Lung (tissue), 12 donors: ENCODE measurements around the gene GAS6. TPM values are rescaled to one million over a fixed set of nuclear protein-coding genes. Genes with fewer than 3 reads are reported as not detected.
"Not testable (repeated sequence)": the region's sequence is repeated elsewhere in the genome, so short reads cannot be mapped to it uniquely, and the experiment has no call there.

Experiments
- ATAC-seq: fragments of 200-7000 bp; cut with Tn5 transposase; one replicate; pipeline ENCODE4 v1.9.1; 2020; ENCODE audit warnings: moderate number of reproducible peaks; ENCODE audit not compliant: insufficient read depth, low FRiP score
- DNase-seq, 3 donors: peaks; one replicate each; pipeline ENCODE4 v3.0.0-alpha.2; 2013 to 2017
- H3K27ac ChIP-seq, 2 donors: one replicate each; pipeline ENCODE4 v1.5.1; 2013; ENCODE audit warnings: mild to moderate bottlenecking in 2 of 2, moderate library complexity in 2 of 2, control low read depth in 1 of 2, inconsistent platforms in 1 of 2, low read depth in 1 of 2, low read length in 1 of 2
- H3K27me3 ChIP-seq, 3 donors: one replicate each; pipeline ENCODE4 v1.5.1; 2013; ENCODE audit warnings: low read length in 2 of 3; ENCODE audit not compliant: control insufficient read depth in 3 of 3, insufficient read depth in 3 of 3
- H3K36me3 ChIP-seq, 4 donors: one replicate each; pipeline ENCODE4 v1.5.1; 2013; ENCODE audit warnings: low read length in 4 of 4, mild to moderate bottlenecking in 1 of 4, moderate library complexity in 1 of 4; ENCODE audit not compliant: control insufficient read depth in 4 of 4, insufficient read depth in 4 of 4
- H3K4me1 ChIP-seq, 5 donors: one replicate each; pipeline ENCODE4 v1.5.1; 2013; ENCODE audit warnings: low read length in 5 of 5, mild to moderate bottlenecking in 2 of 5, moderate library complexity in 1 of 5; ENCODE audit not compliant: control insufficient read depth in 5 of 5, insufficient read depth in 5 of 5
- H3K4me3 ChIP-seq: one replicate; pipeline ENCODE4 v1.5.1; 2013; ENCODE audit warnings: mild to moderate bottlenecking, control low read depth, moderate library complexity
- H3K9ac ChIP-seq, 2 donors: one replicate each; pipeline ENCODE4 v1.5.1; 2013; ENCODE audit warnings: low read length in 2 of 2, control low read depth in 1 of 2; ENCODE audit not compliant: insufficient read depth in 1 of 2
- H3K9me3 ChIP-seq, 4 donors: one replicate each; pipeline ENCODE4 v1.5.1; 2013; ENCODE audit warnings: low read length in 3 of 4, mild to moderate bottlenecking in 1 of 4, moderate library complexity in 1 of 4; ENCODE audit not compliant: control insufficient read depth in 4 of 4, insufficient read depth in 3 of 4
- WGBS, 2 donors: extraction: QIAGEN DNeasy Blood & Tissue Kit; methylation state at CpG; one replicate each; pipeline ENCODE4 v1.1.7; 2013; 5-methylcytosine and 5-hydroxymethylcytosine counted together
- polyA plus RNA-seq, 2 donors: library from polyadenylated mRNA; stranded (reverse); fragments of 200-250 nt; gene quantifications; one replicate each; pipeline ENCODE4 v1.2.1, GENCODE V29; 2013
- total RNA-seq, 2 donors: library from RNA; depleted of rRNA in 1 of 2; stranded (reverse); fragments of >200 nt in 1 of 2; gene quantifications; one replicate each; pipeline ENCODE4 v1.2.1, GENCODE V29; 2014 to 2021
- TF ChIP-seq, protein P1 (sequence below): IDR thresholded peaks from 2 replicates; pipeline ENCODE4 v1.5.1; 2012; ENCODE audit warnings: mild to moderate bottlenecking; ENCODE audit errors: control extremely low read depth, extremely low read depth
- donor health status: control.
- donor health status: control.
- donor health status: Bipolar disorder and iron deficiency.
- donor health status: healthy.
- donor health status: DM: yes; HTN: yes; CAD: no.

GAS6 gene
- total and polyA plus RNA-seq, 4 donors: 61.8 to 107 (median 76.1) TPM

DNA sequence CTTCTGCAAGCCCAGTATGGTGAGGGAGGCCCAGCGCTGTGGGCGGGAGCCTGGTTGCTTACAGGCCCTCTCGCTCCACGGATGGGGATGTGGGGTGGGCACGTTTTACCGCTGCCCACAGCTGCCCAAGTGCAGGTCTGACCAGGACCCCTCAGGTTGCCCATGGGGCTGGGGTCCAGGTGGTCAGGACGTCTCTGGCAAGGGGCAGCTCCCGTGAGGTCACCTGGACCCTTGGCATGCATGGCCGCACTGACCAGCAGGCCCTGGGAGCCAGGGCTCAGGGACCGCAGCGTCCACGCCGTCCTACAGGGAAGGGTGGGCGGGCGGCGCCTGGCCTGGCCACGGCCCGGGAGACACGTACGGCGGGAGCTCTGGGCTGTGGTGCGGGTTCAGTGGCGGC, 32.8 kb downstream of the GAS6 start:
- no peak for DNase-seq
- Histone ChIP-seq H3K4me3 (no peak overlapping the region), H3K27me3 (no peaks in the 10 kb centered on the region), H3K36me3 (peaks cover 0 to 36% (median 4%) of the 10 kb centered on the region in 4 donors), H3K9ac (no peak overlapping the region), H3K9me3 (no peaks in the 10 kb centered on the region), H3K27ac (no peak overlapping the region), H3K4me1 (no peaks in the 10 kb centered on the region)
- TF ChIP-seq, protein P1, sequence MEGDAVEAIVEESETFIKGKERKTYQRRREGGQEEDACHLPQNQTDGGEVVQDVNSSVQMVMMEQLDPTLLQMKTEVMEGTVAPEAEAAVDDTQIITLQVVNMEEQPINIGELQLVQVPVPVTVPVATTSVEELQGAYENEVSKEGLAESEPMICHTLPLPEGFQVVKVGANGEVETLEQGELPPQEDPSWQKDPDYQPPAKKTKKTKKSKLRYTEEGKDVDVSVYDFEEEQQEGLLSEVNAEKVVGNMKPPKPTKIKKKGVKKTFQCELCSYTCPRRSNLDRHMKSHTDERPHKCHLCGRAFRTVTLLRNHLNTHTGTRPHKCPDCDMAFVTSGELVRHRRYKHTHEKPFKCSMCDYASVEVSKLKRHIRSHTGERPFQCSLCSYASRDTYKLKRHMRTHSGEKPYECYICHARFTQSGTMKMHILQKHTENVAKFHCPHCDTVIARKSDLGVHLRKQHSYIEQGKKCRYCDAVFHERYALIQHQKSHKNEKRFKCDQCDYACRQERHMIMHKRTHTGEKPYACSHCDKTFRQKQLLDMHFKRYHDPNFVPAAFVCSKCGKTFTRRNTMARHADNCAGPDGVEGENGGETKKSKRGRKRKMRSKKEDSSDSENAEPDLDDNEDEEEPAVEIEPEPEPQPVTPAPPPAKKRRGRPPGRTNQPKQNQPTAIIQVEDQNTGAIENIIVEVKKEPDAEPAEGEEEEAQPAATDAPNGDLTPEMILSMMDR: no peak
- no peak for ATAC-seq
- WGBS, 2 donors: 92 to 95% methylated on average over 23 of the region's 23 CpGs

DNA sequence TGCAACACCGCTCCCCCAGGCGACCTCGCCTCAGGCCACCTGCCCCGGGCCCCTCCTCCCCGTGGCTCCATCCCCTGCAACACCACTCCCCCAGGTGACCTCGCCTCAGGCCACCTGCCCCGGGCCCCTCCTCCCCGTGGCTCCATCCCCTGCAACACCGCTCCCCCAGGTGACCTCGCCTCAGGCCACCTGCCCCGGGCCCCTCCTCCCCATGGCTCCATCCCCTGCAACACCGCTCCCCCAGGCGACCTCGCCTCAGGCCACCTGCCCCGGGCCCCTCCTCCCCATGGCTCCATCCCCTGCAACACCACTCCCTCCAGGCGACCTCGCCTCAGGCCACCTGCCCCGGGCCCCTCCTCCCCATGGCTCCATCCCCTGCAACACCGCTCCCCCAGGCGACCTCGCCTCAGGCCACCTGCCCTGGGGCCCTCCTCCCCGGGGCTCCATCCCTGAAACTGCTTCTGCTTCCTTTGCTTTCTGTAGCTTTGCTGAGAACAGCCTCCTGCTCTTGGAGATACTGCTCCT, 33.4 kb downstream of the GAS6 start:
- WGBS, 2 donors: 88 to 92% methylated on average over 13 to 19 of the region's 22 CpGs
- ATAC-seq, DNase-seq, H3K9me3 ChIP-seq, H3K27ac ChIP-seq, H3K4me1 ChIP-seq, H3K9ac ChIP-seq, H3K4me3 ChIP-seq, H3K27me3 ChIP-seq: not testable (repeated sequence)
- H3K36me3 ChIP-seq: peaks cover 0 to 41% (median 6%) of the 10 kb centered on the region in 4 donors

DNA sequence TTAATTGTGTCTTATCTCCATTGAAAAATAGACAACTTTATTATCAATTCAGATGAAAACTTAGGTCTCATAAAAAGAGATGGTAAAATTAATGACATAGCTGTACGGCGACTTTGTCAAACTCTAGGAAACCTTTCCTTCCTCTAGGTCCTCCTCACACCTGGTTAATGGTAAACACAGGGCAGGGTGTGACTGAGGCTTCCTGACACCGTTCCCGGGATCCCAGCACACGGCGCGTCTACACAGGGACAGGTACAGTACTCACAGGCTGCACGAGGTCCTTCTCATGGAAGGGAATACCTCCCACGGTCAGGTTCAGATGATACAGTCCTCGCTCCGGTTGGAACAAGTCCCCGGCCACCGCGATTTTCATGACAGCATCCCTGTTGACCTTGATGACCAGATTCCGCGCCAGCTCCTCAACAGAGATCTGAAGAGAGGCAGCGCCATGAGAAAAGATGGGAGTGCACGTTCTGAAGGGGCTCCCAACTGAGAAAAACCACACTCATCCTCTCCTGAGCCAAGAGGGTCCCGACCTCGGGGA, 35.5 kb downstream of the GAS6 start:
- no peak for ATAC-seq
- H3K9ac ChIP-seq: no peak overlapping the region
- no peaks in the 10 kb centered on the region for H3K4me1 ChIP-seq
- no peaks in the 10 kb centered on the region for H3K9me3 ChIP-seq
- WGBS, 2 donors: 95 to 97% methylated on average over 20 of the region's 20 CpGs
- H3K36me3 ChIP-seq: peaks cover 0 to 31% (median 4%) of the 10 kb centered on the region in 4 donors
- no peak overlapping the region for H3K27ac ChIP-seq
- no peaks in the 10 kb centered on the region for H3K27me3 ChIP-seq
- DNase-seq: no peak
- H3K4me3 ChIP-seq: no peak overlapping the region
- TF ChIP-seq, protein P1: no peak

DNA sequence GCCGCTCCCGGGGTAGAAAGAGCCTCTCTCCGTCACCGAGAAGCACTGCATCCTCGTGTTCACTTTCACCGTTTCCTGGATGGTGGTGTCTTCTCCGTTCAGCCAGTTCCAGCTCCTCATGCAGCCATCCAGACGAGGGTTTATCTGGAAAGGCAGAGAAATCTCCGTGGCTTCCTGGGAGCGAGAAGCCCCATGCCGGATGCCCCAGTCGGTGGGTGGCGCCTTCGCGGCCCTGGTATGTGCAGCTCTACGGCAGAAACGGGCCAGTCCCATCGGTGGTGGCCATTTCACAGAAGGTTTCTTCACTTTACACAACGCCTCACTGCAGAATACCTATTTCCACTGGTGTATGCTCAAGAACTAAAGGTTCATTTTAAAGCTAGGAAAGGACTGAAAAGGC, 36.9 kb downstream of the GAS6 start:
- Histone ChIP-seq H3K27ac (no peak overlapping the region), H3K4me3 (no peak overlapping the region), H3K36me3 (peaks cover 0 to 36% (median 4%) of the 10 kb centered on the region in 4 donors), H3K9ac (no peak overlapping the region), H3K4me1 (no peaks in the 10 kb centered on the region), H3K27me3 (no peaks in the 10 kb centered on the region), H3K9me3 (no peaks in the 10 kb centered on the region)
- DNase-seq (no peak), ATAC-seq (no peak)
- TF ChIP-seq, protein P1: no peak
- 93 to 94% methylated on average over 19 of the region's 19 CpGs for WGBS, 2 donors

DNA sequence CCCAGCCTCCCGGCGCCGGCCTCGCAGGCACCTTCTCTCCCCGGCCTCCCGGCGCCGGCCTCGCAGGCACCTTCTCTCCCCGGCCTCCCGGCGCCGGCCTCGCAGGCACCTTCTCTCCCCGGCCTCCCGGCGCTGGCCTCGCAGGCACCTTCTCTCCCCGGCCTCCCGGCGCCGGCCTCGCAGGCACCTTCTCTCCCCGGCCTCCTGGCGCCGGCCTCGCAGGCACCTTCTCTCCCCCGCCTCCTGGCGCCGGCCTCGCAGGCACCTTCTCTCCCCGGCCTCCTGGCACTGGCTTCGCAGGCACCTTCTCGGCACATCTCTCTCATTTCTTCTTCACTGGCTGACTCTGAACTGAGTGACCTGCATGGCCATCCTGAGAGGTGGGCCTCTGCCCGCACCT, 37.4 kb downstream of the GAS6 start:
- not testable (repeated sequence) for H3K27me3 ChIP-seq, ATAC-seq, H3K9ac ChIP-seq, H3K4me3 ChIP-seq, H3K27ac ChIP-seq, H3K9me3 ChIP-seq, H3K4me1 ChIP-seq, DNase-seq
- 89 to 93% methylated on average over 20 to 35 of the region's 35 CpGs for WGBS, 2 donors
- H3K36me3 ChIP-seq: peaks cover 0 to 36% (median 4%) of the 10 kb centered on the region in 4 donors
